GM12878 (cell line): Measurements from ENCODE around the gene UFC1. TPM values are rescaled to one million over a fixed set of nuclear protein-coding genes. Genes with fewer than 3 reads are reported as not detected.

ENCODE experiments used
- EGR1 ChIP-seq, 2 experiments: IDR thresholded peaks; 1 replicate in 1 of 2; 2 replicates in 1 of 2; pipeline ENCODE4 v1.6.1; 2011 to 2012; ENCODE audit warnings: low read depth in 2 of 2, low read length in 2 of 2, borderline replicate concordance in 1 of 2, mild to moderate bottlenecking in 1 of 2, moderate library complexity in 1 of 2
- ESRRA ChIP-seq: IDR thresholded peaks from 2 replicates; pipeline ENCODE4 v1.6.1; 2012; ENCODE audit warnings: mild to moderate bottlenecking, low read length, improper control_type of control experiment
- KLF5 ChIP-seq: fragments of 450-650 bp; IDR thresholded peaks from 2 replicates; pipeline ENCODE4 v1.6.1; 2014; ENCODE audit warnings: mild to moderate bottlenecking; ENCODE audit not compliant: partially characterized antibody
- MLLT1 ChIP-seq: fragments of 450-650 bp; IDR thresholded peaks from 2 replicates; pipeline ENCODE4 v1.6.1; 2016; ENCODE audit warnings: mild to moderate bottlenecking
- POU2F2 ChIP-seq: IDR thresholded peaks from 3 replicates; pipeline ENCODE4 v1.6.1; 2011; ENCODE audit warnings: low read depth, mild to moderate bottlenecking, low read length, borderline replicate concordance
- RFX5 ChIP-seq: IDR thresholded peaks from 2 replicates; pipeline ENCODE4 v1.6.1; 2011; ENCODE audit warnings: low read depth, low read length, improper control_type of control experiment
- SMARCA5 ChIP-seq: fragments of 450-650 bp; IDR thresholded peaks from 2 replicates; pipeline ENCODE4 v1.6.1; 2017; ENCODE audit warnings: mild to moderate bottlenecking
- polyA plus RNA-seq, 11 experiments: library from polyadenylated mRNA; depleted of rRNA in 4 of 11; unstranded in 6 of 11; stranded (reverse) in 5 of 11; fragments of >200 nt; fragmentation: Nextera tagmentation in 4 of 11; fragmentation: Illumina TruSeq in 1 of 11; extraction: Ambion mirVana in 4 of 11; extraction: Trizol in 1 of 11; gene quantifications; 1 replicate in 1 of 11; 2 replicates in 10 of 11; pipeline versions ENCODE4 v1.2.1 to v1.2.3, GENCODE V29; 2011 to 2016; ENCODE audit warnings: inconsistent platforms in 2 of 11, missing spikeins in 2 of 11, low read depth in 1 of 11
- total RNA-seq, 4 experiments: library from RNA; depleted of rRNA in 3 of 4; stranded (reverse); fragments of >200 nt in 3 of 4; fragmentation: Illumina TruSeq in 1 of 4; extraction: Trizol in 1 of 4; gene quantifications; 2 replicates each; pipeline versions ENCODE4 v1.2.1 to v1.2.3, GENCODE V29; 2013 to 2021
- TF ChIP-seq, protein P1 (sequence below): IDR thresholded peaks from 2 replicates; pipeline ENCODE4 v1.6.1; 2012; ENCODE audit warnings: improper control_type of control experiment, low read depth, low read length; ENCODE audit not compliant: insufficient replicate concordance
- TF ChIP-seq, protein P2 (sequence below): fragments of 450-650 bp; IDR thresholded peaks from 2 replicates; pipeline ENCODE4 v1.6.1; 2017; ENCODE audit warnings: borderline replicate concordance

The UFC1 gene
- total and polyA plus RNA-seq, 10 of the 15 experiments (the other 5 are each of a cell fraction or from before 2014, with no cell fraction given) = 95.9 to 239 (median 151) TPM

GRCh38 chr1:161197560-161198193 lies 43.9 kb downstream of the UFC1 start (continued):
- TF ChIP-seq, protein P1, sequence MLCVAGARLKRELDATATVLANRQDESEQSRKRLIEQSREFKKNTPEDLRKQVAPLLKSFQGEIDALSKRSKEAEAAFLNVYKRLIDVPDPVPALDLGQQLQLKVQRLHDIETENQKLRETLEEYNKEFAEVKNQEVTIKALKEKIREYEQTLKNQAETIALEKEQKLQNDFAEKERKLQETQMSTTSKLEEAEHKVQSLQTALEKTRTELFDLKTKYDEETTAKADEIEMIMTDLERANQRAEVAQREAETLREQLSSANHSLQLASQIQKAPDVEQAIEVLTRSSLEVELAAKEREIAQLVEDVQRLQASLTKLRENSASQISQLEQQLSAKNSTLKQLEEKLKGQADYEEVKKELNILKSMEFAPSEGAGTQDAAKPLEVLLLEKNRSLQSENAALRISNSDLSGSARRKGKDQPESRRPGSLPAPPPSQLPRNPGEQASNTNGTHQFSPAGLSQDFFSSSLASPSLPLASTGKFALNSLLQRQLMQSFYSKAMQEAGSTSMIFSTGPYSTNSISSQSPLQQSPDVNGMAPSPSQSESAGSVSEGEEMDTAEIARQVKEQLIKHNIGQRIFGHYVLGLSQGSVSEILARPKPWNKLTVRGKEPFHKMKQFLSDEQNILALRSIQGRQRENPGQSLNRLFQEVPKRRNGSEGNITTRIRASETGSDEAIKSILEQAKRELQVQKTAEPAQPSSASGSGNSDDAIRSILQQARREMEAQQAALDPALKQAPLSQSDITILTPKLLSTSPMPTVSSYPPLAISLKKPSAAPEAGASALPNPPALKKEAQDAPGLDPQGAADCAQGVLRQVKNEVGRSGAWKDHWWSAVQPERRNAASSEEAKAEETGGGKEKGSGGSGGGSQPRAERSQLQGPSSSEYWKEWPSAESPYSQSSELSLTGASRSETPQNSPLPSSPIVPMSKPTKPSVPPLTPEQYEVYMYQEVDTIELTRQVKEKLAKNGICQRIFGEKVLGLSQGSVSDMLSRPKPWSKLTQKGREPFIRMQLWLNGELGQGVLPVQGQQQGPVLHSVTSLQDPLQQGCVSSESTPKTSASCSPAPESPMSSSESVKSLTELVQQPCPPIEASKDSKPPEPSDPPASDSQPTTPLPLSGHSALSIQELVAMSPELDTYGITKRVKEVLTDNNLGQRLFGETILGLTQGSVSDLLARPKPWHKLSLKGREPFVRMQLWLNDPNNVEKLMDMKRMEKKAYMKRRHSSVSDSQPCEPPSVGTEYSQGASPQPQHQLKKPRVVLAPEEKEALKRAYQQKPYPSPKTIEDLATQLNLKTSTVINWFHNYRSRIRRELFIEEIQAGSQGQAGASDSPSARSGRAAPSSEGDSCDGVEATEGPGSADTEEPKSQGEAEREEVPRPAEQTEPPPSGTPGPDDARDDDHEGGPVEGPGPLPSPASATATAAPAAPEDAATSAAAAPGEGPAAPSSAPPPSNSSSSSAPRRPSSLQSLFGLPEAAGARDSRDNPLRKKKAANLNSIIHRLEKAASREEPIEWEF = no peak
- TF ChIP-seq KLF5 (no peak), SMARCA5 (no peak), ESRRA (no peak), MLLT1 (no peak), RFX5 (no peak), POU2F2 (no peak), EGR1 (IDR thresholded peaks at IDR 0.05; ENCODE audit: borderline replicate concordance in 1 of 2, low read depth in 2 of 2, low read length in 2 of 2) (no peak)
- TF ChIP-seq, protein P2, sequence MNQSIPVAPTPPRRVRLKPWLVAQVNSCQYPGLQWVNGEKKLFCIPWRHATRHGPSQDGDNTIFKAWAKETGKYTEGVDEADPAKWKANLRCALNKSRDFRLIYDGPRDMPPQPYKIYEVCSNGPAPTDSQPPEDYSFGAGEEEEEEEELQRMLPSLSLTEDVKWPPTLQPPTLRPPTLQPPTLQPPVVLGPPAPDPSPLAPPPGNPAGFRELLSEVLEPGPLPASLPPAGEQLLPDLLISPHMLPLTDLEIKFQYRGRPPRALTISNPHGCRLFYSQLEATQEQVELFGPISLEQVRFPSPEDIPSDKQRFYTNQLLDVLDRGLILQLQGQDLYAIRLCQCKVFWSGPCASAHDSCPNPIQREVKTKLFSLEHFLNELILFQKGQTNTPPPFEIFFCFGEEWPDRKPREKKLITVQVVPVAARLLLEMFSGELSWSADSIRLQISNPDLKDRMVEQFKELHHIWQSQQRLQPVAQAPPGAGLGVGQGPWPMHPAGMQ = no peak
